MM.1S (cell line): Measurements from ENCODE around the gene MYO5C.

Source experiments
- DNase-seq: peaks from one replicate; pipeline ENCODE4 v3.0.0-alpha.2; 2015
- H2AFZ ChIP-seq: fragments of 300-600 bp; sonication (generic); 2 replicates; pipeline ENCODE4 v1.6.0; 2016; ENCODE audit warnings: antibody characterized with exemption, low read length
- H3F3A ChIP-seq: fragments of 300-600 bp; sonication (generic); 2 replicates; pipeline ENCODE4 v1.6.1; 2016; ENCODE audit warnings: mild to moderate bottlenecking, antibody characterized with exemption, low read length, moderate library complexity, mixed read lengths; ENCODE audit not compliant: insufficient read depth
- H3K27ac ChIP-seq: fragments of 300-600 bp; sonication (generic); 2 replicates; pipeline ENCODE4 v1.5.1; 2016; ENCODE audit warnings: mild to moderate bottlenecking, low read length
- H3K27me3 ChIP-seq: fragments of 300-600 bp; sonication (generic); replicated peaks from 2 replicates; pipeline ENCODE4 v1.6.0; 2016; ENCODE audit warnings: low read length; ENCODE audit not compliant: insufficient read depth
- H3K36me3 ChIP-seq: fragments of 300-600 bp; sonication (generic); replicated peaks from 2 replicates; pipeline ENCODE4 v1.6.1; 2016; ENCODE audit warnings: mild to moderate bottlenecking, low read length, mixed read lengths; ENCODE audit not compliant: insufficient read depth
- H3K4me1 ChIP-seq: fragments of 300-600 bp; sonication (generic); 2 replicates; pipeline ENCODE4 v1.6.1; 2016; ENCODE audit warnings: low read length, mixed read lengths
- H3K4me2 ChIP-seq: fragments of 300-600 bp; sonication (generic); 2 replicates; pipeline ENCODE4 v1.6.0; 2016; ENCODE audit warnings: low read depth, low read length
- H3K4me3 ChIP-seq: fragments of 300-600 bp; sonication (generic); 2 replicates; pipeline ENCODE4 v1.5.1; 2016; ENCODE audit warnings: low read length, mixed read lengths
- H3K79me2 ChIP-seq: fragments of 300-600 bp; sonication (generic); 2 replicates; pipeline ENCODE4 v1.6.1; 2016; ENCODE audit warnings: mixed run types, low read length, mixed read lengths
- H3K9ac ChIP-seq: fragments of 300-600 bp; sonication (generic); 2 replicates; pipeline ENCODE4 v1.6.1; 2016; ENCODE audit warnings: low read length, mixed read lengths
- H3K9me2 ChIP-seq: fragments of 300-600 bp; sonication (generic); replicated peaks from 2 replicates; pipeline ENCODE4 v1.6.1; 2016; ENCODE audit warnings: mild to moderate bottlenecking, low read length, mixed read lengths; ENCODE audit not compliant: insufficient read depth
- H3K9me3 ChIP-seq: fragments of 300-600 bp; sonication (generic); replicated peaks from 2 replicates; pipeline ENCODE4 v1.6.1; 2016; ENCODE audit warnings: mild to moderate bottlenecking, low read length, mixed read lengths; ENCODE audit not compliant: insufficient read depth
- H4K20me1 ChIP-seq: fragments of 300-600 bp; sonication (generic); 2 replicates; pipeline ENCODE4 v1.6.1; 2016; ENCODE audit warnings: mild to moderate bottlenecking, low read length, moderate library complexity, mixed read lengths; ENCODE audit not compliant: insufficient read depth
- CTCF ChIP-seq: fragments of 300-600 bp; sonication (generic); IDR thresholded peaks from 2 replicates; pipeline ENCODE4 v1.5.1; 2016; ENCODE audit warnings: antibody characterized with exemption, low read length, mixed read lengths
- EZH2 ChIP-seq: fragments of 300-600 bp; sonication (generic); optimal IDR thresholded peaks from 2 replicates; pipeline ENCODE3; 2017; ENCODE audit warnings: low read depth, mild to moderate bottlenecking, antibody characterized with exemption, low read length, mixed read lengths
- EZH2phosphoT487 ChIP-seq: fragments of 300-600 bp; sonication (generic); IDR thresholded peaks from 2 replicates; pipeline ENCODE4 v1.6.1; 2018; ENCODE audit warnings: antibody characterized with exemption, low read length

MYO5C gene

GRCh38 chr15:52200831-52201365 is 94.7 kb downstream of the MYO5C start:
- no peak for TF ChIP-seq EZH2
- TF ChIP-seq EZH2phosphoT487, result no peak
- no peak for TF ChIP-seq CTCF
- H3K4me2 ChIP-seq, result no peak overlapping the region
- no peak overlapping the region for H3K27ac ChIP-seq
- no peak overlapping the region for H2AFZ ChIP-seq
- no peaks in the 10 kb centered on the region for H3K79me2 ChIP-seq
- no peak for DNase-seq
- H3K9me2 ChIP-seq, result no peaks in the 10 kb centered on the region
- no peaks in the 10 kb centered on the region for H3F3A ChIP-seq
- no peaks in the 10 kb centered on the region for H4K20me1 ChIP-seq
- H3K36me3 ChIP-seq, result no peaks in the 10 kb centered on the region
- H3K9me3 ChIP-seq, result no peaks in the 10 kb centered on the region
- no peaks in the 10 kb centered on the region for H3K4me1 ChIP-seq
- H3K9ac ChIP-seq, result no peak overlapping the region
- no peak overlapping the region for H3K4me3 ChIP-seq
- H3K27me3 ChIP-seq, result no peaks in the 10 kb centered on the region

- no peak for DNase-seq
- H3K27me3 ChIP-seq, result no peaks in the 10 kb centered on the region
- H3K9me2 ChIP-seq, result no peaks in the 10 kb centered on the region
- H4K20me1 ChIP-seq, result no peaks in the 10 kb centered on the region
- H3K36me3 ChIP-seq, result no peaks in the 10 kb centered on the region
- no peak overlapping the region for H3K4me2 ChIP-seq
- H3K27ac ChIP-seq, result no peak overlapping the region
- H3K4me3 ChIP-seq, result no peak overlapping the region
- H3K4me1 ChIP-seq, result no peaks in the 10 kb centered on the region
- H3F3A ChIP-seq, result no peaks in the 10 kb centered on the region
- no peaks in the 10 kb centered on the region for H3K9me3 ChIP-seq
- H3K79me2 ChIP-seq, result no peaks in the 10 kb centered on the region
- H3K9ac ChIP-seq, result no peak overlapping the region
- TF ChIP-seq EZH2 (no peak), EZH2phosphoT487 (no peak), CTCF (no peak)
- H2AFZ ChIP-seq, result no peak overlapping the region
Measured at GRCh38 chr15:52199271-52199670, 96.3 kb downstream of the MYO5C start.

GRCh38 chr15:52196891-52197290 is 98.7 kb downstream of the MYO5C start:
- no peaks in the 10 kb centered on the region for H3K9me3 ChIP-seq
- no peak overlapping the region for H3K9ac ChIP-seq
- no peak overlapping the region for H3K27ac ChIP-seq
- H3K9me2 ChIP-seq, result no peaks in the 10 kb centered on the region
- no peak overlapping the region for H2AFZ ChIP-seq
- H3K4me2 ChIP-seq, result no peak overlapping the region
- H3K27me3 ChIP-seq, result no peaks in the 10 kb centered on the region
- no peak for DNase-seq
- no peak for TF ChIP-seq EZH2
- no peak for TF ChIP-seq CTCF
- H3K79me2 ChIP-seq, result no peaks in the 10 kb centered on the region
- H3K4me1 ChIP-seq, result no peaks in the 10 kb centered on the region
- H4K20me1 ChIP-seq, result no peaks in the 10 kb centered on the region
- H3F3A ChIP-seq, result no peaks in the 10 kb centered on the region
- H3K4me3 ChIP-seq, result no peak overlapping the region
- no peaks in the 10 kb centered on the region for H3K36me3 ChIP-seq
